Lung microvascular endothelial cell (primary cell): ENCODE measurements around the gene FURIN. TPM values are rescaled to one million over a fixed set of nuclear protein-coding genes. Genes with fewer than 3 reads are reported as not detected.
"Not testable (repeated sequence)": the region's sequence is repeated elsewhere in the genome, so short reads cannot be mapped to it uniquely, and the experiment has no call there.

Experiments used
- DNase-seq, 2 donors: peaks; one replicate each; pipeline versions ENCODE4 v3.0.0 to v3.0.0-alpha.2; 2010; ENCODE audit warnings: low read depth in 2 of 2
- total RNA-seq: library from RNA; depleted of rRNA; stranded (reverse); fragments of >200 nt; gene quantifications from 2 replicates; pipeline ENCODE4 v1.2.1, GENCODE V29; 2014

The FURIN gene
- total RNA-seq, 1 donor from 2014 or later = 56.0 TPM

- DNase-seq = no peak
These were observed 27.4 kb upstream of the FURIN start for GRCh38 chr15:90840954-90841353.

GRCh38 chr15:90844696-90845095, 23.7 kb upstream of the FURIN start:
- no peak for DNase-seq

- DNase-seq = peak in 1 of 2 donors; percentile 72
These were observed 23.0 kb upstream of the FURIN start for GRCh38 chr15:90845201-90845949.

GRCh38 chr15:90849424-90849823, 19.0 kb upstream of the FURIN start:
- DNase-seq = not testable (repeated sequence)

- DNase-seq = no peak
These were observed 17.3 kb upstream of the FURIN start for GRCh38 chr15:90851114-90851513.

GRCh38 chr15:90851940-90852339, 16.4 kb upstream of the FURIN start:
- no peak for DNase-seq

- no peak for DNase-seq
These were observed 13.2 kb upstream of the FURIN start for GRCh38 chr15:90855139-90855538.

- no peak for DNase-seq
These were observed 11.1 kb upstream of the FURIN start for GRCh38 chr15:90857337-90857736.

- DNase-seq = no peak
These were observed 10.4 kb upstream of the FURIN start for GRCh38 chr15:90857883-90858443.

- DNase-seq = no peak
These were observed 8.9 kb upstream of the FURIN start for GRCh38 chr15:90859234-90860131.

GRCh38 chr15:90860450-90860849, 7.9 kb upstream of the FURIN start:
- DNase-seq = no peak

- no peak for DNase-seq
These were observed 7.3 kb upstream of the FURIN start for GRCh38 chr15:90860942-90861675.

GRCh38 chr15:90862487-90862886, 5.9 kb upstream of the FURIN start:
- no peak for DNase-seq

- no peak for DNase-seq
These were observed 5.2 kb upstream of the FURIN start for GRCh38 chr15:90862964-90863778.

- DNase-seq = no peak
These were observed 4.4 kb upstream of the FURIN start for GRCh38 chr15:90863987-90864386.

- no peak for DNase-seq
These were observed 3.9 kb upstream of the FURIN start for GRCh38 chr15:90864507-90864906.

- no peak for DNase-seq
These were observed 2.7 kb upstream of the FURIN start for GRCh38 chr15:90865702-90866101.

GRCh38 chr15:90866161-90866715, 2.1 kb upstream of the FURIN start:
- DNase-seq = no peak

GRCh38 chr15:90866800-90867199, 1.6 kb upstream of the FURIN start:
- no peak for DNase-seq

- no peak for DNase-seq
These were observed 753 bp downstream of the FURIN start for GRCh38 chr15:90869140-90869541.
